Peyer's patch (tissue), 4 donors: Measurements from ENCODE around the gene SCGB1C1. TPM values are rescaled to one million over a fixed set of nuclear protein-coding genes. Genes with fewer than 3 reads are reported as not detected.
A peak's percentile ranks its signal among the peaks of the same experiment; 100 is the strongest.

Source experiments
- DNase-seq, 3 donors: peaks; one replicate each; pipeline ENCODE4 v3.0.0-alpha.2; 2017 to 2019
- H3K27ac ChIP-seq, 4 donors: fragments of 200-600 bp; sonication (generic); one replicate each; pipeline ENCODE4 v1.5.1; 2016 to 2019
- H3K27me3 ChIP-seq, 2 donors: fragments of 200-600 bp; sonication (generic); one replicate each; pipeline ENCODE4 v1.5.1; 2019
- H3K36me3 ChIP-seq, 3 donors: fragments of 200-600 bp; sonication (generic); one replicate each; pipeline ENCODE4 v1.5.1; 2016 to 2019
- H3K4me1 ChIP-seq, 4 donors: fragments of 200-600 bp; sonication (generic); one replicate each; pipeline ENCODE4 v1.5.1; 2016 to 2019
- H3K4me3 ChIP-seq, 4 donors: fragments of 200-600 bp; sonication (generic); 1 replicate in 3 of 4; 2 replicates in 1 of 4; pipeline ENCODE4 v1.5.1; 2016 to 2019; ENCODE audit warnings: mild to moderate bottlenecking in 1 of 4
- H3K9me3 ChIP-seq, 4 donors: fragments of 200-600 bp; sonication (generic); one replicate each; pipeline ENCODE4 v1.5.1; 2016 to 2019; ENCODE audit warnings: mild to moderate bottlenecking in 1 of 4
- POLR2A ChIP-seq, 2 donors: fragments of 450-650 bp; IDR thresholded peaks; one replicate each; pipeline ENCODE4 v1.5.1; 2017; ENCODE audit warnings: antibody characterized with exemption in 2 of 2, mild to moderate bottlenecking in 2 of 2, moderate library complexity in 2 of 2
- total RNA-seq, 4 donors: library from RNA; depleted of rRNA; stranded (reverse); fragments of >200 nt; gene quantifications; one replicate each; pipeline ENCODE4 v1.1.0, GENCODE V29; 2016
- TF ChIP-seq, protein P1 (sequence below), 6 experiments: fragments of 450-650 bp in 4 of 6; fragments of 200-600 bp in 2 of 6; sonication (generic) in 1 of 6; IDR thresholded peaks; one replicate each; pipeline ENCODE4 v1.5.1; 2017 to 2019; ENCODE audit warnings: antibody characterized with exemption in 6 of 6, mild to moderate bottlenecking in 3 of 6, moderate library complexity in 1 of 6

The SCGB1C1 gene
- total RNA-seq, 4 donors from 2014 or later: not detected

GRCh38 chr11:221539-221938 is 28.7 kb downstream of the SCGB1C1 start:
- Histone ChIP-seq H3K4me3 (no peak overlapping the region), H3K9me3 (no peaks in the 10 kb centered on the region), H3K27me3 (no peaks in the 10 kb centered on the region), H3K36me3 (peaks cover 0 to 15% (median 0%) of the 10 kb centered on the region in 3 donors), H3K27ac (peak overlapping the region in 1 of 4 donors; percentile 37), H3K4me1 (no peaks in the 10 kb centered on the region)
- DNase-seq: peak in 1 of 3 donors; percentile 4
- TF ChIP-seq, protein P1, sequence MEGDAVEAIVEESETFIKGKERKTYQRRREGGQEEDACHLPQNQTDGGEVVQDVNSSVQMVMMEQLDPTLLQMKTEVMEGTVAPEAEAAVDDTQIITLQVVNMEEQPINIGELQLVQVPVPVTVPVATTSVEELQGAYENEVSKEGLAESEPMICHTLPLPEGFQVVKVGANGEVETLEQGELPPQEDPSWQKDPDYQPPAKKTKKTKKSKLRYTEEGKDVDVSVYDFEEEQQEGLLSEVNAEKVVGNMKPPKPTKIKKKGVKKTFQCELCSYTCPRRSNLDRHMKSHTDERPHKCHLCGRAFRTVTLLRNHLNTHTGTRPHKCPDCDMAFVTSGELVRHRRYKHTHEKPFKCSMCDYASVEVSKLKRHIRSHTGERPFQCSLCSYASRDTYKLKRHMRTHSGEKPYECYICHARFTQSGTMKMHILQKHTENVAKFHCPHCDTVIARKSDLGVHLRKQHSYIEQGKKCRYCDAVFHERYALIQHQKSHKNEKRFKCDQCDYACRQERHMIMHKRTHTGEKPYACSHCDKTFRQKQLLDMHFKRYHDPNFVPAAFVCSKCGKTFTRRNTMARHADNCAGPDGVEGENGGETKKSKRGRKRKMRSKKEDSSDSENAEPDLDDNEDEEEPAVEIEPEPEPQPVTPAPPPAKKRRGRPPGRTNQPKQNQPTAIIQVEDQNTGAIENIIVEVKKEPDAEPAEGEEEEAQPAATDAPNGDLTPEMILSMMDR (IDR thresholded peaks at IDR 0.05): no peak
- no peak for TF ChIP-seq POLR2A (IDR thresholded peaks at IDR 0.05)

DNA sequence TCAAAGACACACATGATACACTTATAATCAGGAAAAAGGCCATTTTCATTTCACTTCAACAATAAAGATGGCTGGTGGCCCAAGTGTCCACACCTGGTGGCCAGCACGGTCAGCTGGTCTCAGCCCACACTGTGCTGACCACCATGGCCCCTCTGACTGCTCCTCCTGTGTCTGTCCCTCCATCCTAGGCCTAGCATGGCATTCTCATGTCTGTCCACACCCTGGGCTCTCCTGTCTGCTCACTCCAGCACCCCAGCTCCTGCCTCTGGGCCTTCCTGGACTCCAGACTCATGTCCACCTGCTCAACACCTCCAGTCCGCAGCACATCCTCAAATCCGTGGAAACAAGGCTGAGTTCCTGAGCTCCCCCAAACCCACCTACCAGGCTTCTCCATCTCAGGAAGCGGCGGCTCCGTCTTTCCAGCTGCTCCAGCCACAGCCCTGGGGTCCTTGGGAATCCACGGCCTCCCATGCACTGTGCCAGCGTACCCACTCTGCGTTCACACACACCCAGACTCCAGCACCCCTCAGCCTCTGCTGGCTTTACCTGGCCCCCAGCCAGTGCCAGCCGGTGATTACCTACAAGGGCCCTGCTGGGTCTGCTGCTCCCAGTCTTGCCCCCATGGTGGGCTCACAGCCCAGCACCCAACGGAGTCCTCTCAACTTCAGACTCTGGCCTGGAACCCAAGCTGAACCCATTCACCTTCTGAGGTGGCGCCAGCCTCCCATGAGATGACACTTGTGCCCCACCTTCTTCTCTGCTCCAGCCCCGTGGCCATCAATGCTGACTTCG is 29.3 kb downstream of the SCGB1C1 start:
- H3K4me1 ChIP-seq: no peaks in the 10 kb centered on the region
- peak in 1 of 3 donors; percentile 43 for DNase-seq
- no peaks in the 10 kb centered on the region for H3K9me3 ChIP-seq
- no peaks in the 10 kb centered on the region for H3K27me3 ChIP-seq
- H3K4me3 ChIP-seq: no peak overlapping the region
- TF ChIP-seq POLR2A (IDR thresholded peaks at IDR 0.05): no peak
- TF ChIP-seq, protein P1 (IDR thresholded peaks at IDR 0.05): no peak
- peak overlapping the region in 1 of 4 donors; percentile 31 for H3K27ac ChIP-seq
- peaks cover 0 to 13% (median 0%) of the 10 kb centered on the region in 3 donors for H3K36me3 ChIP-seq

- H3K36me3 ChIP-seq: peaks cover 0 to 13% (median 0%) of the 10 kb centered on the region in 3 donors
- peak in 1 of 3 donors; percentile 28 for DNase-seq
- TF ChIP-seq, protein P1 (IDR thresholded peaks at IDR 0.05): no peak
- no peak for TF ChIP-seq POLR2A (IDR thresholded peaks at IDR 0.05)
- H3K4me1 ChIP-seq: no peaks in the 10 kb centered on the region
- no peak overlapping the region for H3K4me3 ChIP-seq
- no peaks in the 10 kb centered on the region for H3K9me3 ChIP-seq
- H3K27me3 ChIP-seq: no peaks in the 10 kb centered on the region
- H3K27ac ChIP-seq: no peak overlapping the region
Observed at GRCh38 chr11:223026-223789, 30.3 kb downstream of the SCGB1C1 start.

DNA sequence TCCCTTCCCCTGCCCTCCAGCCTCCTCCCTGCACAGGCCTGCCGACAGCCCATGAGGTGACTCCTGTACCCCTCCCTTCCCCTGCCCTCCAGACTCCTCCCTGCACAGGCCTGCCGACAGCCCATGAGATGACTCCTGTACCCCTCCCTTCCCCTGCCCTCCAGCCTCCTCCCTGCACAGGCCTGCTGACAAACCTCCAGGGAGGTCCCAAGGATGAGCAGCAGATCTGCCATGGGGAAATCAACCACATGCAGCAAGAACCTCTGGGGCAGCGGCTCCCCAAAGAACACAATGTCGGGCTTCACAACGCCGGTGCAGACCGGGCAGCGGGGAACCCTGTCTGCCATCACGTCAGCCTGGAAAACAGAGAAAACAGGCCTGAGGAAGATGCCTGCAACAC is 31.0 kb downstream of the SCGB1C1 start:
- peak in 1 of 3 donors; percentile 18 for DNase-seq
- H3K36me3 ChIP-seq: peaks cover 0 to 13% (median 0%) of the 10 kb centered on the region in 3 donors
- H3K4me1 ChIP-seq: no peaks in the 10 kb centered on the region
- no peaks in the 10 kb centered on the region for H3K27me3 ChIP-seq
- no peak overlapping the region for H3K27ac ChIP-seq
- no peaks in the 10 kb centered on the region for H3K9me3 ChIP-seq
- TF ChIP-seq, protein P1 (IDR thresholded peaks at IDR 0.05): no peak
- TF ChIP-seq POLR2A (IDR thresholded peaks at IDR 0.05): no peak
- H3K4me3 ChIP-seq: no peak overlapping the region

DNA sequence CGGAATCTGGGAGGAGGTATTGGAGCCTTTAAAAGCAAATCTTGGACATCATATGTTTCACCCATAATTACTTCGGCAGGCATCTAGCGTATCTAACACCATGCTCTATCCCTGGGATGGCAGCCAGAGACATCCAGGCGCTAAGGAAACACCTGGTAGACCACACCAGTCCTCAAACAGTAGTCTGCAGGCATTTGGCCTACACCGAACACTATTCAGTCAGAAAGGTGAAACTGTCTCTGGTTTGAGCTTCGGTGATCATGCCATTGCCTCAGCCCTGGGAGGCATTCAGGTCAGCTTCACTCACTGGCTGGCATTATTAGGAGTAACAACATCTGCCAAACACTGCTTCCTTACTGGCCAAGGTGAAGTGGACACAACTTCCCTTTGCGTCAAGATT is 31.5 kb downstream of the SCGB1C1 start:
- Histone ChIP-seq H3K4me3 (no peak overlapping the region), H3K36me3 (peaks cover 0 to 13% (median 0%) of the 10 kb centered on the region in 3 donors), H3K27ac (no peak overlapping the region), H3K27me3 (no peaks in the 10 kb centered on the region), H3K9me3 (no peaks in the 10 kb centered on the region), H3K4me1 (no peaks in the 10 kb centered on the region)
- DNase-seq: peak in 1 of 3 donors; percentile 11
- TF ChIP-seq, protein P1 (IDR thresholded peaks at IDR 0.05): no peak
- no peak for TF ChIP-seq POLR2A (IDR thresholded peaks at IDR 0.05)
